ENCODE measurements around the gene CLDN24.

The CLDN24 gene

GRCh38 chr4:183284258-183284785, 37.9 kb downstream of the CLDN24 start:
- no peak for DNase-seq (ENCODE audit: low spot score)

- DNase-seq (ENCODE audit: low spot score), result no peak
Measured at GRCh38 chr4:183276106-183276505, 46.1 kb downstream of the CLDN24 start.

- DNase-seq (ENCODE audit: low spot score), result no peak
Measured at GRCh38 chr4:183272384-183272783, 49.8 kb downstream of the CLDN24 start.

Data from AG08395 (cell line).